Peyer's patch (tissue), 4 donors: ENCODE measurements around the gene LDLRAD3.

Experiments
- POLR2A ChIP-seq, 2 donors: fragments of 450-650 bp; IDR thresholded peaks; one replicate each; pipeline ENCODE4 v1.5.1; 2017; ENCODE audit warnings: antibody characterized with exemption in 2 of 2, mild to moderate bottlenecking in 2 of 2, moderate library complexity in 2 of 2
- TF ChIP-seq, protein P1 (sequence below), 6 experiments: fragments of 450-650 bp in 4 of 6; fragments of 200-600 bp in 2 of 6; sonication (generic) in 1 of 6; IDR thresholded peaks; one replicate each; pipeline ENCODE4 v1.5.1; 2017 to 2019; ENCODE audit warnings: antibody characterized with exemption in 6 of 6, mild to moderate bottlenecking in 3 of 6, moderate library complexity in 1 of 6

- TF ChIP-seq, protein P1, sequence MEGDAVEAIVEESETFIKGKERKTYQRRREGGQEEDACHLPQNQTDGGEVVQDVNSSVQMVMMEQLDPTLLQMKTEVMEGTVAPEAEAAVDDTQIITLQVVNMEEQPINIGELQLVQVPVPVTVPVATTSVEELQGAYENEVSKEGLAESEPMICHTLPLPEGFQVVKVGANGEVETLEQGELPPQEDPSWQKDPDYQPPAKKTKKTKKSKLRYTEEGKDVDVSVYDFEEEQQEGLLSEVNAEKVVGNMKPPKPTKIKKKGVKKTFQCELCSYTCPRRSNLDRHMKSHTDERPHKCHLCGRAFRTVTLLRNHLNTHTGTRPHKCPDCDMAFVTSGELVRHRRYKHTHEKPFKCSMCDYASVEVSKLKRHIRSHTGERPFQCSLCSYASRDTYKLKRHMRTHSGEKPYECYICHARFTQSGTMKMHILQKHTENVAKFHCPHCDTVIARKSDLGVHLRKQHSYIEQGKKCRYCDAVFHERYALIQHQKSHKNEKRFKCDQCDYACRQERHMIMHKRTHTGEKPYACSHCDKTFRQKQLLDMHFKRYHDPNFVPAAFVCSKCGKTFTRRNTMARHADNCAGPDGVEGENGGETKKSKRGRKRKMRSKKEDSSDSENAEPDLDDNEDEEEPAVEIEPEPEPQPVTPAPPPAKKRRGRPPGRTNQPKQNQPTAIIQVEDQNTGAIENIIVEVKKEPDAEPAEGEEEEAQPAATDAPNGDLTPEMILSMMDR (IDR thresholded peaks at IDR 0.05), result no peak
- TF ChIP-seq POLR2A (IDR thresholded peaks at IDR 0.05), result no peak
Observed at GRCh38 chr11:36030731-36031281, 86.9 kb downstream of the LDLRAD3 start.
